Thoracic aorta (tissue), 2 donors: ENCODE measurements around the gene TMEM30B. TPM values are rescaled to one million over a fixed set of nuclear protein-coding genes. Genes with fewer than 3 reads are reported as not detected.

Experiments
- ATAC-seq: fragments of 150-250 bp; one replicate; pipeline ENCODE4 v1.8.0; 2017; ENCODE audit warnings: low read depth; ENCODE audit not compliant: insufficient number of reproducible peaks, low FRiP score
- DNase-seq: peaks from one replicate; pipeline ENCODE4 v3.0.0-alpha.2; 2020; ENCODE audit warnings: low spot score
- H3K27ac ChIP-seq, 2 donors: fragments of 200-600 bp; sonication (generic); 1 replicate in 1 of 2; 2 replicates in 1 of 2; pipeline ENCODE4 v1.5.1; 2016; ENCODE audit warnings: mild to moderate bottlenecking in 2 of 2, moderate library complexity in 2 of 2
- H3K27me3 ChIP-seq: fragments of 200-600 bp; sonication (generic); replicated peaks from 2 replicates; pipeline ENCODE4 v1.6.0; 2016; ENCODE audit warnings: mild to moderate bottlenecking; ENCODE audit not compliant: insufficient read depth
- H3K36me3 ChIP-seq: fragments of 200-600 bp; sonication (generic); one replicate; pipeline ENCODE4 v1.5.1; 2016
- H3K4me1 ChIP-seq, 2 donors: fragments of 200-600 bp; sonication (generic); 1 replicate in 1 of 2; 2 replicates in 1 of 2; pipeline versions ENCODE4 v1.5.1 to v1.6.0; 2016; ENCODE audit warnings: low read depth in 2 of 2, mild to moderate bottlenecking in 1 of 2; ENCODE audit not compliant: control insufficient read depth in 1 of 2
- H3K4me3 ChIP-seq: fragments of 200-600 bp; sonication (generic); 2 replicates; pipeline ENCODE4 v1.5.1; 2016; ENCODE audit warnings: mild to moderate bottlenecking
- H3K9me3 ChIP-seq: fragments of 200-600 bp; sonication (generic); 2 replicates; pipeline ENCODE4 v1.5.1; 2016
- total RNA-seq, 2 donors: library from RNA; depleted of rRNA; stranded (reverse); fragments of >200 nt; gene quantifications; one replicate each; pipeline versions ENCODE4 v1.1.0 to v1.2.3, GENCODE V29; 2016
- TF ChIP-seq, protein P1 (sequence below): fragments of 200-600 bp; sonication (generic); IDR thresholded peaks from one replicate; pipeline ENCODE4 v1.5.1; 2019; ENCODE audit warnings: antibody characterized with exemption

The TMEM30B gene
- total RNA-seq, 2 donors from 2014 or later = 46.9 to 51.0 TPM

DNA sequence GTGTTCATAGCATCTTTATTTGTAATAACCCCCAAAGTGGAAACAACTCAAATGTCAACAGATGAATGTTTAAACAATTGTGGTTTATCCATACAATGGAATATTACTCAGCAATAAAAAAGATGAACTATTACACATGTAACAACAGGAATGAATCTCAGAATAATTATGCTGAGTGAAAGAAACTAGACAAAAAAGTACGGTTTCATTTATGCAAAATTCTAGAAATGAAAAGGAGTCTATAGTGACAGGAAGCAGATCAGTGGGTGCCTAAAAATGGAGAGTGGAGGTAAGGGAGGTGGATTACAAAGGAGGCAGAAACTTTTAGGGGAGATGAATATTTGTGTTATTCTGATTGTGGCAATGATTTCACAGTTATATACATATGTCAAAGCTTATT, 45.0 kb upstream of the TMEM30B start:
- DNase-seq (no peak), ATAC-seq (no peak)
- H3K9me3 ChIP-seq = no peaks in the 10 kb centered on the region

DNA sequence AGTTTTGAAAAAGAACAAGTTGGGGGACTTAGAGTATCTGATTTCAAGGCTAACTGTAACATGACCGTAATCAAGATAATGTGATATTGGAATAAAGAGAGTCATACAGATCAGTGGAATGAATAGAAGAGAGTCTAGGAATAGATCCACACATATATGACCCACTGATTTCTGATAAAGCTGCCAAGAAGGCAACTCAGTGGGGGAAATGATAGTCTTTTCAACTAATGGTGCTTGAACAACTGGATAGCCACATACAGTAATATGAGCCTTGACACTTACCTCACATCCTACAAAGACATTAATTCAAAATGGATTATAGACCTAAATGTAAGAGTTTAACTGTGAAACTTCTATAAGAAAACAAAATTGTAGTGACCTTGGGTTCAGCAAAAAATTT, 44.0 kb upstream of the TMEM30B start:
- H3K36me3 ChIP-seq = no peaks in the 10 kb centered on the region

More for the DNA sequence above, 45.0 kb upstream of the TMEM30B start:
- Histone ChIP-seq H3K4me1 (peaks cover 0 to 14% of the 10 kb centered on the region in 2 donors), H3K27ac (no peak overlapping the region), H3K27me3 (no peaks in the 10 kb centered on the region), H3K4me3 (no peak overlapping the region), H3K36me3 (no peaks in the 10 kb centered on the region)
- TF ChIP-seq, protein P1, sequence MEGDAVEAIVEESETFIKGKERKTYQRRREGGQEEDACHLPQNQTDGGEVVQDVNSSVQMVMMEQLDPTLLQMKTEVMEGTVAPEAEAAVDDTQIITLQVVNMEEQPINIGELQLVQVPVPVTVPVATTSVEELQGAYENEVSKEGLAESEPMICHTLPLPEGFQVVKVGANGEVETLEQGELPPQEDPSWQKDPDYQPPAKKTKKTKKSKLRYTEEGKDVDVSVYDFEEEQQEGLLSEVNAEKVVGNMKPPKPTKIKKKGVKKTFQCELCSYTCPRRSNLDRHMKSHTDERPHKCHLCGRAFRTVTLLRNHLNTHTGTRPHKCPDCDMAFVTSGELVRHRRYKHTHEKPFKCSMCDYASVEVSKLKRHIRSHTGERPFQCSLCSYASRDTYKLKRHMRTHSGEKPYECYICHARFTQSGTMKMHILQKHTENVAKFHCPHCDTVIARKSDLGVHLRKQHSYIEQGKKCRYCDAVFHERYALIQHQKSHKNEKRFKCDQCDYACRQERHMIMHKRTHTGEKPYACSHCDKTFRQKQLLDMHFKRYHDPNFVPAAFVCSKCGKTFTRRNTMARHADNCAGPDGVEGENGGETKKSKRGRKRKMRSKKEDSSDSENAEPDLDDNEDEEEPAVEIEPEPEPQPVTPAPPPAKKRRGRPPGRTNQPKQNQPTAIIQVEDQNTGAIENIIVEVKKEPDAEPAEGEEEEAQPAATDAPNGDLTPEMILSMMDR = no peak

DNA sequence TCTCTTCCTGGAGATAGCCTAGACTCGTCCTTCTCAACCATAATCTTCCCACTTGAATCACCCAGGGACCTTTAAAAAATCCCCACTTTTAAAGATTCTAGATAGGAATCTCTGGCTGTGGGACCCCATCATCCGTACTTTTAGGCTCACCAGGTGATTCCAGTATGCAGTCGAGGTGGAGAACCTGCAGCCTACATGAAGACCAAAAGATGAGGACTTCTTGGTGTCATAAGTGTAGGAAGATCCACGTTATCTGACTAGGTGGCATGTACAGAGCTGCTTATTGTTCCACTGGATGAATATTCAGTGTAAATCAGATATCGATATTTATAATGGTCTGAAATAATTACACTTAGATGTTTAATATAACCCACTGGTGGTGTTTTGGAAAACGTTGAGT, 42.8 kb upstream of the TMEM30B start:
- Histone ChIP-seq H3K36me3 (no peaks in the 10 kb centered on the region), H3K9me3 (no peaks in the 10 kb centered on the region), H3K27ac (no peak overlapping the region), H3K4me1 (peaks cover 0 to 17% of the 10 kb centered on the region in 2 donors), H3K4me3 (peak overlapping the region; percentile 83), H3K27me3 (no peaks in the 10 kb centered on the region)
- DNase-seq = no peak
- TF ChIP-seq, protein P1 = no peak
- ATAC-seq = no peak

More for the DNA sequence above, 44.0 kb upstream of the TMEM30B start:
- DNase-seq (no peak), ATAC-seq (no peak)
- Histone ChIP-seq H3K9me3 (no peaks in the 10 kb centered on the region), H3K4me3 (no peak overlapping the region), H3K4me1 (peaks cover 0 to 17% of the 10 kb centered on the region in 2 donors), H3K27ac (no peak overlapping the region), H3K27me3 (no peaks in the 10 kb centered on the region)
- TF ChIP-seq, protein P1 = no peak

DNA sequence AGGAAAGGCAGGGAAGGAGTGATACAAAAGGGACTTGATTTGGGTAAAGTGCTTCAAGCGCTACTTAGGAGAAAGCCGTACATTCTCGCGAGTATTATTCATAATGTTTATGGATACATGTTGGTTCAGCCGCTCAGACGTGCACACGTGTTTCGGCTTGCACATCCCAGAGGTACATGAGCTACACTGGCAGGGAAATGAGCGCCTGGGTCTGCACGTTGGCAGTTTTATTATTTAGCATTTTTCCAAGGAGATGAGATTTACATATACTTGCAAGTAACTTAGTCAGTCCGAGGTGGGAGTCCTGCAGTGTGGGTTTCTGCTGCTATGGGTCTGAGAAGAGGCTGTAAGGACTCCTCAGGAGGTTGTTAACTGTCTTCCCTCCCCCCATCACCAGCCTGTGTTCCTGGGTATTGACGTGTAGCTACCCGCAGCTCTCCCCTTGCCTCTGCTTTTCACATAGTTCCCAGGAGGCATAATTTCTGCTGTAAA, 41.7 kb upstream of the TMEM30B start:
- ATAC-seq (no peak), DNase-seq (no peak)
- peak overlapping the region; percentile 83 for H3K4me3 ChIP-seq
- no peaks in the 10 kb centered on the region for H3K9me3 ChIP-seq
- no peaks in the 10 kb centered on the region for H3K36me3 ChIP-seq
- H3K27ac ChIP-seq = peak overlapping the region in 1 of 2 donors; percentile 21
- TF ChIP-seq, protein P1 = no peak
- peaks cover 0 to 17% of the 10 kb centered on the region in 2 donors for H3K4me1 ChIP-seq
- H3K27me3 ChIP-seq = no peaks in the 10 kb centered on the region

DNA sequence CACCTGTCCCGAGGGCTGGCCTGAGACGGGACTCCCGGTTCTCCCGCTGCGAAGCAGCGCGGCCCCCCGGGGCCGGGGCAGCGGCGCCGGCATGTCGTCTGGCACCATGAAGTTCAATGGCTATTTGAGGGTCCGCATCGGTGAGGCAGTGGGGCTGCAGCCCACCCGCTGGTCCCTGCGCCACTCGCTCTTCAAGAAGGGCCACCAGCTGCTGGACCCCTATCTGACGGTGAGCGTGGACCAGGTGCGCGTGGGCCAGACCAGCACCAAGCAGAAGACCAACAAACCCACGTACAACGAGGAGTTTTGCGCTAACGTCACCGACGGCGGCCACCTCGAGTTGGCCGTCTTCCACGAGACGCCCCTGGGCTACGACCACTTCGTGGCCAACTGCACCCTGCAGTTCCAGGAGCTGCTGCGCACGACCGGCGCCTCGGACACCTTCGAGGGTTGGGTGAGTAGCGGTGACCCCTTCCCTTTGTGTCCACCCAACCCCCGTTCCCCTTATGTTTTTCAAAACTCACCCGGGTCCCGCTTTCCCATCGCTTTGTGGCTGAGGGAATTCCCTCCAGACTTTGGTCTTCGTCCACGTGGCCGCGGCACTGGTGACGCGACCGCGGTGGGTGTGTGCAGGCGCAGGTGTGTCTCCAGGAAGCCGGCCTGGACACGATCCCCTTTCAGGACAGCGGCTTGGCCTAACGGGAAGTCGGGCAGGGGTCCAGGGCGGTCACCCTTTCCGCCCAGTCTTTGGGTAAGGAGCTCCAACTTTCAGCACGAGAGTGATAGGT, 41.1 kb upstream of the TMEM30B start:
- no peak for ATAC-seq
- Histone ChIP-seq H3K27ac (peak overlapping the region in 1 of 2 donors; percentile 21), H3K4me3 (peak overlapping the region; percentile 83), H3K4me1 (peaks cover 0 to 17% of the 10 kb centered on the region in 2 donors), H3K9me3 (no peaks in the 10 kb centered on the region), H3K27me3 (no peaks in the 10 kb centered on the region), H3K36me3 (no peaks in the 10 kb centered on the region)
- TF ChIP-seq, protein P1 = no peak
- no peak for DNase-seq
